ENCODE results near the gene SDK2.

DNA sequence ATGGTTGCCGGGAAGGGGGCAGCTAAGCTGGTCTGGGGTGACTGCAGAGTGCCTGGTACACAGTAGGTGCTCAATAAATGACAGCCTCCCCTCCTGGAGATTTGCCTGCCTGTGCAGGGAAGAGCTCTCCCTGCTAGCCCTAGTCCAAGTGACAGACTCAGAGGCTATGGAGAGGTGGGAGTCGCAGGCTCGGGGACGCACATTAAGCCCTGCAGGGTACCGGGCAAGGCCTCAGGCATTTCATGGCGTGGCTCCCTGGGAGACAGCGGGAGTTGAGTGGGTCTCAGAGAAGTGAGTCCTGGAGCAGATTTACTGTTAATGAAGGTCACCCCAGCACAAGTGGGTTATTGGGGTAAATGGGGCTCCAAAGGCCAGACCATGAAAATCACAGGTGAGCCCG lies 200.2 kb downstream of the SDK2 start:
- TF ChIP-seq, protein P1, sequence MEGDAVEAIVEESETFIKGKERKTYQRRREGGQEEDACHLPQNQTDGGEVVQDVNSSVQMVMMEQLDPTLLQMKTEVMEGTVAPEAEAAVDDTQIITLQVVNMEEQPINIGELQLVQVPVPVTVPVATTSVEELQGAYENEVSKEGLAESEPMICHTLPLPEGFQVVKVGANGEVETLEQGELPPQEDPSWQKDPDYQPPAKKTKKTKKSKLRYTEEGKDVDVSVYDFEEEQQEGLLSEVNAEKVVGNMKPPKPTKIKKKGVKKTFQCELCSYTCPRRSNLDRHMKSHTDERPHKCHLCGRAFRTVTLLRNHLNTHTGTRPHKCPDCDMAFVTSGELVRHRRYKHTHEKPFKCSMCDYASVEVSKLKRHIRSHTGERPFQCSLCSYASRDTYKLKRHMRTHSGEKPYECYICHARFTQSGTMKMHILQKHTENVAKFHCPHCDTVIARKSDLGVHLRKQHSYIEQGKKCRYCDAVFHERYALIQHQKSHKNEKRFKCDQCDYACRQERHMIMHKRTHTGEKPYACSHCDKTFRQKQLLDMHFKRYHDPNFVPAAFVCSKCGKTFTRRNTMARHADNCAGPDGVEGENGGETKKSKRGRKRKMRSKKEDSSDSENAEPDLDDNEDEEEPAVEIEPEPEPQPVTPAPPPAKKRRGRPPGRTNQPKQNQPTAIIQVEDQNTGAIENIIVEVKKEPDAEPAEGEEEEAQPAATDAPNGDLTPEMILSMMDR (IDR thresholded peaks at IDR 0.05; ENCODE audit: low read length), result no peak
- TF ChIP-seq EZH2phosphoT487 (IDR thresholded peaks at IDR 0.05; ENCODE audit: low read length) (no peak), EZH2 (optimal IDR thresholded peaks at IDR 0.05; ENCODE audit: low read depth, low read length) (no peak)

Data from MM.1S (cell line).